RWPE1 (cell line): Measurements from ENCODE around the gene CDKL1.

Experiments
- CTCF ChIA-PET: fragments of 350-600 bp; sonication (Branson Sonifier 250); formaldehyde crosslinking; extraction: SDS; loops from one replicate; lab custom pipeline; 2021; lab: Yijun Ruan, JAX
- POLR2A ChIA-PET: fragments of 400-600 bp; formaldehyde crosslinking; extraction: SDS; loops from one replicate; lab custom pipeline; 2020; ENCODE audit warnings: antibody characterized with exemption; ENCODE audit not compliant: low non-redundant PET; lab: Yijun Ruan, JAX
- DNase-seq: peaks from one replicate; pipeline ENCODE4 v3.0.0; 2012; ENCODE audit warnings: low spot score
- H3K27ac ChIP-seq: fragments of 450-650 bp; 2 replicates; pipeline ENCODE4 v1.5.1; 2017
- TF ChIP-seq, protein P1 (sequence below): fragments of 450-650 bp; conservative IDR thresholded peaks from 2 replicates; pipeline ENCODE4 v1.5.1; 2017; ENCODE audit warnings: low read depth, mild to moderate bottlenecking

The CDKL1 gene

DNA sequence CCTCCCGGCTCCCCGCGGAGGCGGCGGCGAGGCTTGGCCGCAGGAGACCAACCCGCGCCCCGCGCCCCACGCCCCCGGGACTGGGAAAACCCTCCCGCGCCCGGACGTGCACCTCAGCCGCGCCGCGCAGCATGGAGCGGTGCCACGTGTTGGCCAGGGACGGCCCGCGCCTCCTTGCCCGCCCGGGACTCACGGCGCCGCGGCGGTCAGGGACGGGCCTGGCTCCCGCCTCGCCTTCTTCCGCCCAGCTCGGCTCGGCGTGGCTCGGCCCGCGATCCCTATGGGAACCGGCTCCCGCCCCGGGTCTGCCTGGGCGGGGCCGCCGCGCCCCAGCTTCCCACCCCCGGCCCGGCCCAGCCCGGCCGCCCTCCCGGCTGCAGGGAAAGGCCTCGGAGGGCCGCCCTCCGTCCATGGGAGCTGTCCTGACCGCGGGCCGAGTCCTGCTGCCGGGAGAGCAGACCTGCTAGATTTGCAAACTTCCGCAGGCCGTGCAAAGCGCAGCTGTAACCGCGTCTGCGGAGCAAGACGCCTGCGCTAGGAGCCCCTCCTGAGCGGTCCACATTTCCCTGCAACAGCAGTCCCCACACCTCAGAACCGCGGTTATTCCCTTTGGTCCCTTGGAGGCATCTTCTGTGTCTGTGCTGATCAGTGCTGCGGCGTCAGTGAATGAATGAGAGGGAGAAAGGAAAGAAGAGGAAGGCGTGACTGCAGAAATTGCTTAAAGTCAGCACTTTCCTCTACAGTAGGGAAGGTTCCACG, at the start of gene CDKL1:
Gene CDKL1 (minus strand): TSS at position 251 of the 759 bp plus-strand sequence. CDS start 1,013 bp downstream, outside the sequence.
- ChIA-PET CTCF (interaction anchor here (0.6 to 1.4 kb wide), 3 partner anchors 54 to 728 kb away, joined by 3 to 4 read pairs (median 3); no protein-coding TSS in a partner anchor), POLR2A (no interaction called here)
- TF ChIP-seq, protein P1, sequence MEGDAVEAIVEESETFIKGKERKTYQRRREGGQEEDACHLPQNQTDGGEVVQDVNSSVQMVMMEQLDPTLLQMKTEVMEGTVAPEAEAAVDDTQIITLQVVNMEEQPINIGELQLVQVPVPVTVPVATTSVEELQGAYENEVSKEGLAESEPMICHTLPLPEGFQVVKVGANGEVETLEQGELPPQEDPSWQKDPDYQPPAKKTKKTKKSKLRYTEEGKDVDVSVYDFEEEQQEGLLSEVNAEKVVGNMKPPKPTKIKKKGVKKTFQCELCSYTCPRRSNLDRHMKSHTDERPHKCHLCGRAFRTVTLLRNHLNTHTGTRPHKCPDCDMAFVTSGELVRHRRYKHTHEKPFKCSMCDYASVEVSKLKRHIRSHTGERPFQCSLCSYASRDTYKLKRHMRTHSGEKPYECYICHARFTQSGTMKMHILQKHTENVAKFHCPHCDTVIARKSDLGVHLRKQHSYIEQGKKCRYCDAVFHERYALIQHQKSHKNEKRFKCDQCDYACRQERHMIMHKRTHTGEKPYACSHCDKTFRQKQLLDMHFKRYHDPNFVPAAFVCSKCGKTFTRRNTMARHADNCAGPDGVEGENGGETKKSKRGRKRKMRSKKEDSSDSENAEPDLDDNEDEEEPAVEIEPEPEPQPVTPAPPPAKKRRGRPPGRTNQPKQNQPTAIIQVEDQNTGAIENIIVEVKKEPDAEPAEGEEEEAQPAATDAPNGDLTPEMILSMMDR = no peak
- H3K27ac ChIP-seq = peak within 1 kb of the TSS; percentile 94
- DNase-seq = peak; percentile 66

DNA sequence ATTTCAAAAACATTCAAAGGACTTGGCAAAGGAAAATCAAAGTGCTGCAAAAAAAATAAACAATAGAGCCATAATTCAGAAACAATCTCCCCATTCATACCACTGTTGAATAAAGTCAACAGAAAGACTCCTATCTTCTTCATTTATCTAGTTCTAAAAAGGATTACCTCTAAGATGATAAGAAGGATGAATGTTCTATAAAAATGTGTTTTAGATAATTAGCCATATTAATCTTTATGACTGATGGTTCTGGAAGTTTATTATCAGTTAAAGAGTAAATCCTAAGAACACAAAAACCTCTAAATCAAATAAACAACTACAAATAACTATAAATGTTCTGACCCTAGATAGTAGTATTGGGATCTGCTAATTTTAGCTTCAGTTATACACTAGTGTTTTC, 37.8 kb upstream of the CDKL1 start:
- TF ChIP-seq, protein P1 = no peak
- no peak for DNase-seq
- no peak overlapping the region for H3K27ac ChIP-seq
- ChIA-PET CTCF (no interaction called here), POLR2A (no interaction called here)

DNA sequence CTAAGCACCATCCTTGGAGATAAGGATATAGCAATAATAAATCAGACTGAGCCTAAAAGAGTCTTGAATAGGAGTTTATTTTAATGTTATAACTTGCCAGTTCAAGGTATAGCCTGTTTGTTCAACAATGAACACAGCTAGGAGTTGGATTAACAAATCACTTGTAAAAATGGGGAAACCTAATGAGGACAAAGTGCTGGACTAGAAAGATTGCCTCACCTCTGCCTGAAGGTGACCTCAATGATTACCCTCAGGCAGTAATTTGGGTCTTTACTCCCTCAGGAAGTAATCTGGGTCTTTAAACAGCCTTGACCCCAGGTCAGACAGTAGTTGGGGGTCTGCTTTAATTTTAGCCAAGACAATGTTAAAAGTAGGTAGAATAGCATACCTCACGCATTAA, 35.5 kb upstream of the CDKL1 start:
- H3K27ac ChIP-seq = no peak overlapping the region
- DNase-seq = no peak
- ChIA-PET CTCF (no interaction called here), POLR2A (no interaction called here)
- TF ChIP-seq, protein P1 = no peak

DNA sequence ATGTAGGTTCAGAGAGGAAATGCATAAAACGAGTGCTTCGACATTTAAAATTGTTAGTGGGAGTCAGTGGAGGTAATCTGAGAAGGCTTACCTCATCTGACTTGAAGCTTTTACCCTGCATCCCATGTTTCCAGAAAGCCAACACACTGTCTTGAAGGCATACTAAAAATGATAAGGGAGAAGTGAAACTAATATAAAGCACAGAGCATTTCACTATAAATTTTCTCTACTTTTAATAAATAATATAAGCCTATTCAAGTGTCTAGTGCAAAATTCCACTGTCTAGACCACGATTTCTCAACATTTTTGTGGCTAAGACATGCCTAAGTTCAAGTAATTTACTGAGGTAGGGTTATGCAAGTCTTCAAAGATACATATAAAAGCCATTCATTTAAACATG, 29.1 kb upstream of the CDKL1 start:
- ChIA-PET CTCF (no interaction called here), POLR2A (no interaction called here)
- DNase-seq = no peak
- H3K27ac ChIP-seq = no peak overlapping the region
- TF ChIP-seq, protein P1 = no peak

DNA sequence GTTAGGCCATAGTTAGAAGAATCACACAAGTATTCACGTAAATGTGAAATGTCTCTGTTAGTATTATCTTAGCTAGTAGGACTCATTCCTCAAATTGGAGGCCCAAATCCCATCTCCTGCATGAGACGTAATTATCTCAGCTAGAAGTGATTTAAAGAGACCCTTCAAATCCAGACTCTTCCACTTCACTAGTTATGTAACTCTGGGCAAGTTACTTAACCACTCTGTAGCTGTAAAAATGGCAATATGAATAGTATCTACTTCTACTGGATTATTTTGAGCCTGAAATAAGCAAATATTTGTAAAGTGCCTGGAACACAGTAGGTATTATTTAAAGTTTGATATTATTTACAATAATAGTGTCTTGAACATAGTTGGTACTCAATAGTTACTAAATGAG, 28.4 kb upstream of the CDKL1 start:
- H3K27ac ChIP-seq = no peak overlapping the region
- CTCF ChIA-PET = interaction anchor here (0.7 kb wide), 1 partner anchor 34 kb away, joined by 3 read pairs; no protein-coding TSS in a partner anchor
- TF ChIP-seq, protein P1 = no peak
- POLR2A ChIA-PET = no interaction called here
- DNase-seq = no peak

DNA sequence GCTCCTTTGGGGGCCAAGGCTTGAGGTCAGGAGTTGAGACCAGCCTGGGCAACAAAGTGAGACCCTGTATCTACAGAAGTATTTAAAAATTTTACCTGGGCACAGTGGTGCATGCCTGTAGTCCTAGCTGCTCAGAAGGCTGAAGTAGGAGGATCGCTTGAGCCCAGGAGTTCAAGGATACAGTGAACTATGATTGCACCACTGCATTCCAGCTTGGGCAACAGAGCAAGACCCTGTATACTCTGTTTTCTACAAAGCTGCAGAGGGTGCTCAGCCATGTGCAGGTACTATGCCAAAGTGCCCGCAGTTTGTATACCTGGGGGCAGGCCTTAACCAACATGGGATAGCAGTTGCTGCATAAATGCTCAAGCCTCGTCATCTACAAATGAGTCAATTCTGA, 26.8 kb upstream of the CDKL1 start:
- TF ChIP-seq, protein P1 = no peak
- H3K27ac ChIP-seq = no peak overlapping the region
- no peak for DNase-seq
- CTCF ChIA-PET = no interaction called here
- POLR2A ChIA-PET = no interaction called here
